Liver (tissue), 9 donors: Measurements from ENCODE around the gene TRMT13. TPM values are rescaled to one million over a fixed set of nuclear protein-coding genes. Genes with fewer than 3 reads are reported as not detected.

Source experiments
- DNase-seq: peaks from one replicate; pipeline ENCODE4 v3.0.0-alpha.2; 2017; ENCODE audit warnings: low spot score
- H3K27ac ChIP-seq, 2 donors: one replicate each; pipeline ENCODE4 v1.7.0; 2013; ENCODE audit warnings: inconsistent platforms in 2 of 2, low read length in 2 of 2, control low read depth in 1 of 2, low read depth in 1 of 2, mild to moderate bottlenecking in 1 of 2
- H3K27me3 ChIP-seq, 4 donors: one replicate each; pipeline versions ENCODE4 v1.6.1 to v1.7.0; 2013; ENCODE audit warnings: low read length in 3 of 4, inconsistent platforms in 1 of 4, mild to moderate bottlenecking in 1 of 4, moderate library complexity in 1 of 4; ENCODE audit not compliant: control insufficient read depth in 4 of 4, insufficient read depth in 4 of 4
- H3K36me3 ChIP-seq, 4 donors: one replicate each; pipeline versions ENCODE4 v1.6.1 to v1.7.0; 2013; ENCODE audit warnings: low read length in 3 of 4, mild to moderate bottlenecking in 3 of 4, low read depth in 1 of 4, moderate library complexity in 1 of 4; ENCODE audit not compliant: control insufficient read depth in 4 of 4, insufficient read depth in 3 of 4
- H3K4me1 ChIP-seq, 4 donors: one replicate each; pipeline versions ENCODE4 v1.6.1 to v1.7.0; 2013; ENCODE audit warnings: low read length in 3 of 4, mild to moderate bottlenecking in 3 of 4, moderate library complexity in 1 of 4; ENCODE audit not compliant: control insufficient read depth in 4 of 4, insufficient read depth in 4 of 4
- H3K4me3 ChIP-seq, 3 donors: one replicate each; pipeline versions ENCODE4 v1.6.1 to v1.7.0; 2013; ENCODE audit warnings: low read length in 3 of 3, control low read depth in 1 of 3, low read depth in 1 of 3, mild to moderate bottlenecking in 1 of 3
- H3K9ac ChIP-seq, 2 donors: one replicate each; pipeline ENCODE4 v1.7.0; 2013; ENCODE audit warnings: low read length in 2 of 2, mild to moderate bottlenecking in 2 of 2, moderate library complexity in 2 of 2, control low read depth in 1 of 2, low read depth in 1 of 2
- H3K9me3 ChIP-seq, 4 donors: one replicate each; pipeline versions ENCODE4 v1.6.1 to v1.7.0; 2013; ENCODE audit warnings: low read length in 3 of 4; ENCODE audit not compliant: control insufficient read depth in 4 of 4
- ATF3 ChIP-seq: IDR thresholded peaks from 2 replicates; pipeline ENCODE4 v1.6.1; 2016; ENCODE audit warnings: antibody characterized with exemption
- CTCF ChIP-seq: fragments of 150-350 bp; IDR thresholded peaks from 2 replicates; pipeline ENCODE4 v1.5.1; 2017; ENCODE audit warnings: improper control_type of control experiment, low read depth, low read length; ENCODE audit not compliant: missing input control
- EGR1 ChIP-seq, 2 donors: IDR thresholded peaks; 2 replicates each; pipeline ENCODE4 v1.6.1; 2016 to 2018; ENCODE audit warnings: antibody characterized with exemption in 2 of 2, low read depth in 2 of 2
- FOXA1 ChIP-seq: IDR thresholded peaks from 2 replicates; pipeline ENCODE4 v1.6.1; 2016; ENCODE audit warnings: antibody characterized with exemption
- FOXA2 ChIP-seq: IDR thresholded peaks from 2 replicates; pipeline ENCODE4 v1.6.1; 2016; ENCODE audit warnings: antibody characterized with exemption
- GABPA ChIP-seq, 2 donors: IDR thresholded peaks in 1 of 2; conservative IDR thresholded peaks in 1 of 2; 2 replicates each; pipeline ENCODE4 v1.6.1; 2016; ENCODE audit warnings: antibody characterized with exemption in 2 of 2, mild to moderate bottlenecking in 1 of 2, moderate library complexity in 1 of 2
- HNF4G ChIP-seq: IDR thresholded peaks from 2 replicates; pipeline ENCODE4 v1.6.1; 2016; ENCODE audit warnings: antibody characterized with exemption
- JUND ChIP-seq, 2 donors: IDR thresholded peaks; 2 replicates each; pipeline ENCODE4 v1.6.1; 2016; ENCODE audit warnings: antibody characterized with exemption in 2 of 2
- MAX ChIP-seq: IDR thresholded peaks from 2 replicates; pipeline ENCODE4 v1.6.1; 2016; ENCODE audit warnings: antibody characterized with exemption
- RAD21 ChIP-seq, 2 donors: IDR thresholded peaks; 2 replicates each; pipeline ENCODE4 v1.6.1; 2016; ENCODE audit warnings: antibody characterized with exemption in 2 of 2, mild to moderate bottlenecking in 2 of 2
- REST ChIP-seq: IDR thresholded peaks from 2 replicates; pipeline ENCODE4 v1.6.1; 2016; ENCODE audit warnings: antibody characterized with exemption, mild to moderate bottlenecking
- RXRA ChIP-seq, 2 donors: IDR thresholded peaks; 2 replicates each; pipeline ENCODE4 v1.6.1; 2017 to 2018; ENCODE audit warnings: antibody characterized with exemption in 2 of 2, mild to moderate bottlenecking in 1 of 2
- SP1 ChIP-seq: IDR thresholded peaks from 2 replicates; pipeline ENCODE4 v1.6.1; 2018; ENCODE audit warnings: antibody characterized with exemption, mild to moderate bottlenecking
- TAF1 ChIP-seq: conservative IDR thresholded peaks from 2 replicates; pipeline ENCODE4 v1.6.1; 2016; ENCODE audit warnings: antibody characterized with exemption, mild to moderate bottlenecking
- YY1 ChIP-seq: IDR thresholded peaks from 2 replicates; pipeline ENCODE4 v1.6.1; 2016; ENCODE audit warnings: antibody characterized with exemption, mild to moderate bottlenecking
- ZBTB33 ChIP-seq: IDR thresholded peaks from 2 replicates; pipeline ENCODE4 v1.6.1; 2016; ENCODE audit warnings: antibody characterized with exemption
- WGBS: extraction: QIAGEN DNeasy Blood & Tissue Kit; methylation state at CpG from one replicate; pipeline ENCODE4 v1.1.7; 2013; 5-methylcytosine and 5-hydroxymethylcytosine counted together
- polyA plus RNA-seq, 2 donors: library from polyadenylated mRNA; stranded (reverse) in 1 of 2; unstranded in 1 of 2; fragments of 200-250 nt in 1 of 2; fragments of >200 nt in 1 of 2; fragmentation: Nextera tagmentation in 1 of 2; extraction: Ambion mirVana in 1 of 2; gene quantifications; one replicate each; pipeline versions ENCODE4 v1.2.1 to v1.2.3, GENCODE V29; 2013 to 2015
- total RNA-seq, 2 donors: library from RNA; depleted of rRNA; stranded (reverse); fragments of >200 nt; gene quantifications; one replicate each; pipeline ENCODE4 v1.2.3, GENCODE V29; 2014
- donor health status: healthy.
- donor health status: healthy.
- donor health status: healthy.
- donor health status: healthy.
- donor health status: healthy.

Gene TRMT13
- total and polyA plus RNA-seq, 4 donors = 3.5 to 11.2 (median 9.3) TPM

- no peak for TF ChIP-seq REST
These were observed 14.9 kb downstream of the TRMT13 start (continued) for GRCh38 chr1:100147875-100148274.

GRCh38 chr1:100151679-100152078, 18.7 kb downstream of the TRMT13 start:
- Histone ChIP-seq H3K36me3 (peaks cover 0 to 17% (median 16%) of the 10 kb centered on the region in 4 donors), H3K4me1 (no peaks in the 10 kb centered on the region), H3K4me3 (no peak overlapping the region), H3K27me3 (no peaks in the 10 kb centered on the region), H3K9ac (no peak overlapping the region), H3K27ac (no peak overlapping the region), H3K9me3 (no peaks in the 10 kb centered on the region)
- TF ChIP-seq FOXA1 = no peak
- TF ChIP-seq GABPA (IDR thresholded peaks at IDR 0.05 in 1 of 2, conservative IDR thresholded peaks at IDR 0.05 in 1 of 2) = no peak
- TF ChIP-seq EGR1 (IDR thresholded peaks at IDR 0.05; ENCODE audit: low read depth in 2 of 2) = no peak
- no peak for TF ChIP-seq TAF1
- no peak for TF ChIP-seq YY1
- TF ChIP-seq CTCF = no peak
- TF ChIP-seq ATF3 = no peak
- TF ChIP-seq HNF4G = no peak
- no peak for TF ChIP-seq MAX
- DNase-seq = no peak
- 68% methylated on average over 2 of the region's 2 CpGs for WGBS

GRCh38 chr1:100152271-100152670, 19.3 kb downstream of the TRMT13 start:
- DNase-seq = no peak
- TF ChIP-seq FOXA1 (no peak), FOXA2 (no peak), JUND (IDR thresholded peaks at IDR 0.05) (no peak), RXRA (IDR thresholded peaks at IDR 0.05) (no peak), MAX (no peak), TAF1 (no peak), EGR1 (IDR thresholded peaks at IDR 0.05; ENCODE audit: low read depth in 2 of 2) (no peak), SP1 (no peak), ZBTB33 (no peak), ATF3 (no peak), RAD21 (IDR thresholded peaks at IDR 0.05) (no peak), HNF4G (no peak), YY1 (no peak), CTCF (no peak)
- Histone ChIP-seq H3K27me3 (no peaks in the 10 kb centered on the region), H3K4me1 (no peaks in the 10 kb centered on the region), H3K9ac (no peak overlapping the region), H3K36me3 (peaks cover 0 to 15% (median 12%) of the 10 kb centered on the region in 4 donors), H3K4me3 (no peak overlapping the region), H3K9me3 (no peaks in the 10 kb centered on the region), H3K27ac (no peak overlapping the region)
- WGBS = 82% methylated on average over 4 of the region's 4 CpGs
